OCI-LY7 (cell line): ENCODE data around the gene C22orf23. TPM values are rescaled to one million over a fixed set of nuclear protein-coding genes. Genes with fewer than 3 reads are reported as not detected.

Experiments
- BruUV-seq: library from RNA; stranded (reverse); fragments of 400-500 nt; replicated peaks from 2 replicates; lab custom pipeline; 2021; lab: Mats Ljungman, UMichigan
- CTCF ChIA-PET: fragments of 300-600 bp; sonication (Branson Sonifier 250); formaldehyde crosslinking; loops from one replicate; lab custom pipeline; 2022; ENCODE audit warnings: antibody characterized with exemption; ENCODE audit not compliant: unreplicated experiment; lab: Charles Lee
- POLR2A ChIA-PET: fragments of 300-600 bp; sonication (Branson Sonifier 250); formaldehyde crosslinking; loops from one replicate; lab custom pipeline; 2022; ENCODE audit warnings: antibody characterized with exemption; lab: Charles Lee
- DNase-seq: peaks from one replicate; pipeline ENCODE4 v3.0.0-alpha.2; 2015; ENCODE audit warnings: low spot score
- H2AFZ ChIP-seq: fragments of 200-600 bp; sonication (generic), shearing (Covaris generic); 2 replicates; pipeline ENCODE4 v1.6.1; 2014; ENCODE audit warnings: mild to moderate bottlenecking, antibody characterized with exemption, low read length, moderate library complexity
- H3K27ac ChIP-seq: fragments of 200-600 bp; sonication (generic); 2 replicates; pipeline ENCODE4 v1.5.1; 2014; ENCODE audit warnings: mixed run types, low read depth, mild to moderate bottlenecking, moderate library complexity, low read length, inconsistent platforms; ENCODE audit not compliant: poor library complexity, severe bottlenecking
- H3K36me3 ChIP-seq: fragments of 200-600 bp; sonication (generic); 2 replicates; pipeline ENCODE4 v1.6.1; 2014; ENCODE audit warnings: mild to moderate bottlenecking, antibody characterized with exemption, low read length, moderate library complexity, mixed read lengths; ENCODE audit not compliant: insufficient read depth
- H3K4me1 ChIP-seq: fragments of 200-600 bp; sonication (generic); 2 replicates; pipeline ENCODE4 v1.5.1; 2014; ENCODE audit warnings: mild to moderate bottlenecking, low read length; ENCODE audit not compliant: insufficient read depth, poor library complexity, severe bottlenecking
- H3K4me2 ChIP-seq: fragments of 200-600 bp; sonication (generic); 2 replicates; pipeline ENCODE4 v1.6.1; 2014; ENCODE audit warnings: mild to moderate bottlenecking, low read length
- H3K4me3 ChIP-seq: fragments of 200-600 bp; sonication (generic); 2 replicates; pipeline ENCODE4 v1.5.1; 2014; ENCODE audit warnings: mild to moderate bottlenecking, low read depth, low read length; ENCODE audit not compliant: poor library complexity, severe bottlenecking
- H3K79me2 ChIP-seq: fragments of 200-600 bp; sonication (generic); 2 replicates; pipeline ENCODE4 v1.6.1; 2016; ENCODE audit warnings: low read depth, mild to moderate bottlenecking, low read length, moderate library complexity, mixed read lengths; ENCODE audit not compliant: insufficient read depth
- H3K9me2 ChIP-seq: fragments of 200-600 bp; sonication (generic); 2 replicates; pipeline ENCODE4 v1.6.1; 2016; ENCODE audit warnings: mild to moderate bottlenecking, low read length, mixed read lengths; ENCODE audit not compliant: insufficient read depth
- H3K9me3 ChIP-seq: fragments of 200-600 bp; sonication (generic); 2 replicates; pipeline ENCODE4 v1.6.1; 2014; ENCODE audit warnings: mild to moderate bottlenecking, mixed run types, low read length, mixed read lengths
- H4K20me1 ChIP-seq: fragments of 200-600 bp; sonication (generic); 2 replicates; pipeline ENCODE4 v1.6.1; 2014; ENCODE audit warnings: mild to moderate bottlenecking, antibody characterized with exemption, low read length, moderate library complexity, mixed read lengths; ENCODE audit not compliant: insufficient read depth
- CTCF ChIP-seq: fragments of 200-600 bp; sonication (generic); conservative IDR thresholded peaks from 2 replicates; pipeline ENCODE4 v1.5.1; 2014; ENCODE audit warnings: mild to moderate bottlenecking, antibody characterized with exemption, low read length, moderate library complexity, mixed read lengths
- EZH2phosphoT487 ChIP-seq: fragments of 200-600 bp; sonication (generic); IDR thresholded peaks from 2 replicates; pipeline ENCODE4 v1.6.1; 2018; ENCODE audit warnings: low read depth, borderline replicate concordance, mild to moderate bottlenecking, mixed run types, antibody characterized with exemption, low read length, moderate library complexity, mixed read lengths
- intact Hi-C: fragments of 100-400 bp; cut with micrococcal nuclease; formaldehyde crosslinking; loops from one replicate; pipeline ENCODE4 v1.10.0; 2022; ENCODE audit not compliant: unreplicated experiment
- total RNA-seq, 2 experiments: library from RNA; depleted of rRNA in 1 of 2; stranded (reverse); fragments of >200 nt in 1 of 2; shearing (Covaris generic) in 1 of 2; gene quantifications; 2 replicates each; pipeline ENCODE4 v1.2.3, GENCODE V29; 2014 to 2022

The C22orf23 gene
- total RNA-seq, 2 experiments from 2014 or later: 0.57 to 1.2 TPM

- Histone ChIP-seq H4K20me1 (no peaks in the 10 kb centered on the region), H3K27ac (no peak overlapping the region), H3K79me2 (no peaks in the 10 kb centered on the region), H3K9me3 (no peaks in the 10 kb centered on the region), H3K36me3 (peaks cover 69% of the 10 kb centered on the region), H2AFZ (no peak overlapping the region), H3K4me1 (no peaks in the 10 kb centered on the region), H3K4me3 (no peak overlapping the region), H3K9me2 (no peaks in the 10 kb centered on the region), H3K4me2 (no peak overlapping the region)
- CTCF ChIA-PET: no interaction called here
- POLR2A ChIA-PET: interaction anchor here (0.7 kb wide), 1 partner anchor 11 kb away, joined by 3 read pairs; no protein-coding TSS in a partner anchor
- intact Hi-C loops: loop anchor here (1.0 to 2.0 kb wide), 2 partner anchors 59 to 149 kb away; partner anchors contain the start of gene MICALL1
- no peak for DNase-seq
- no peak for TF ChIP-seq EZH2phosphoT487
- no peak for TF ChIP-seq CTCF
- no TSS peak for BruUV-seq
Measured at GRCh38 chr22:37965940-37966664, 12.7 kb upstream of the C22orf23 start.

GRCh38 chr22:37961062-37961461 is 7.7 kb upstream of the C22orf23 start:
- ChIA-PET CTCF (no interaction called here), POLR2A (no interaction called here)
- DNase-seq: no peak
- intact Hi-C loops: no loop called here
- no peak overlapping the region for H2AFZ ChIP-seq
- H3K9me3 ChIP-seq: no peaks in the 10 kb centered on the region
- no peaks in the 10 kb centered on the region for H3K79me2 ChIP-seq
- no peak for TF ChIP-seq CTCF
- TF ChIP-seq EZH2phosphoT487: no peak
- BruUV-seq: no TSS peak
- no peaks in the 10 kb centered on the region for H3K4me1 ChIP-seq
- H3K4me2 ChIP-seq: no peak overlapping the region
- H3K4me3 ChIP-seq: no peak overlapping the region
- H3K36me3 ChIP-seq: peaks cover 78% of the 10 kb centered on the region
- H3K27ac ChIP-seq: no peak overlapping the region
- no peaks in the 10 kb centered on the region for H3K9me2 ChIP-seq
- no peaks in the 10 kb centered on the region for H4K20me1 ChIP-seq

- TF ChIP-seq EZH2phosphoT487 (no peak), CTCF (no peak)
- H3K4me3 ChIP-seq: no peak overlapping the region
- no peak overlapping the region for H3K27ac ChIP-seq
- DNase-seq: no peak
- H3K9me2 ChIP-seq: no peaks in the 10 kb centered on the region
- no peak overlapping the region for H3K4me2 ChIP-seq
- no TSS peak for BruUV-seq
- H3K36me3 ChIP-seq: peaks cover 72% of the 10 kb centered on the region
- POLR2A ChIA-PET: interaction anchor here (0.7 to 0.8 kb wide), 3 partner anchors 107 to 152 kb away, joined by 4 to 7 read pairs (median 5); partner anchors contain the start of gene GCAT
- intact Hi-C loops: no loop called here
- H2AFZ ChIP-seq: no peak overlapping the region
- CTCF ChIA-PET: no interaction called here
- no peaks in the 10 kb centered on the region for H3K9me3 ChIP-seq
- H3K79me2 ChIP-seq: peaks cover 8% of the 10 kb centered on the region
- peaks cover 8% of the 10 kb centered on the region for H3K4me1 ChIP-seq
- peaks cover 6% of the 10 kb centered on the region for H4K20me1 ChIP-seq
Measured at GRCh38 chr22:37959231-37959825, 5.9 kb upstream of the C22orf23 start.
